ENCODE data around the gene TMEM9B.
"Not testable (repeated sequence)": the region's sequence is repeated elsewhere in the genome, so short reads cannot be mapped to it uniquely, and the experiment has no call there.

Gene TMEM9B

DNA sequence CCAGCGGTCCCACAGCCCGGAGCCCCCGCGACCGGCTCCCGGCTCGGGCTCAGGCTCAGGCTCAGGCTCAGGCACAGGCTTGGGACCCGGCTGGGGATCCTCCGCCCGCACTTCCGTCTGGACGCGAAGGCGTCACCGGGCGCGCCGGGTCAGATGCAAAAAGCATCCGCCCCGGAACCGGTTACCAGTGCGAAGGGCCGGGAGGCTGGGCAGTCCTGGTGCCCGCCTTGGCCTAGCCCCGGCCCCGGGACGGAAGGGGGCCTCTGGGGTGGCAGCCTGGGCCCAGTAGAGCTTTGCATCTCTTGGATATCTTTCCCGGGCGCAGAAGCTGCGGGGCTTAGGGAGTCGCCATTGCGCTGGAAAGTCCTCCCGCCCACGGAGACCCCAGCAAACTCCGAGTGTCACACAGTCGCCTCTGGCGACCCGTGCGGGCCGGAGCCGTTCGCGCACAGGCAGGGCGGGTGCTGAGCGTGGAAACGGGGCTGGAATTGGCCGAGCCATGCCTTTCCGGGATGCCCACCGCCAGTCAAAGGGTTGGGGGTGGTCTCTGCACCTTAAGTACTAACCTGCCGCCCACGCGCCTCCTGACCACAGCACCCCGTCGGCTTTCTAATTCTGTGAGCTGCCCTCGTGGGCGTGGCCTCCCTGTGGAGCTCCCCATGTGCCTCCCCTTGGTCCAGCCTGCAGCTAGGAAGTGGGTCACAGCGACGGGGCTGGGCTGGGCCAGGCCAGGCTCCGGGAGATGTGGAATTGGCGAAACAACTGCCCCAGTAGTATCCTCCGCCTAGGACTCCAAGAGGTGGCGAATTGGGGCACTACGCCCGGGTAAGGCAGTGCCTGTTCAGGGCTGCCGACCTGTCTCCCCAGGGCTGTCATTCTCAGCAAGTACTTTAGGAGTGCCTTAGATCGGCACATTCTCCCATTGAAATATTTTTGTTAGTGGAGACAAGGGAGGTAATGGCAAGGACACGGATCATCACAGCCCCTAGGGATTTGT lies at the start of gene TMEM9B:
Gene TMEM9B, minus strand, starts transcription at position 119 of the 997 bp plus-strand sequence. CDS start 129 bp downstream, outside the sequence.
- Histone ChIP-seq H3K4me3 (peak within 1 kb of the TSS; percentile 66 to 93 (median 79)), H3K27ac (peak within 1 kb of the TSS; percentile 77 to 98 (median 95))

GRCh38 chr11:9013373-9013772 lies 49.1 kb upstream of the TMEM9B start:
- Histone ChIP-seq H3K27ac (no peak overlapping the region), H3K4me3 (no peak overlapping the region)

DNA sequence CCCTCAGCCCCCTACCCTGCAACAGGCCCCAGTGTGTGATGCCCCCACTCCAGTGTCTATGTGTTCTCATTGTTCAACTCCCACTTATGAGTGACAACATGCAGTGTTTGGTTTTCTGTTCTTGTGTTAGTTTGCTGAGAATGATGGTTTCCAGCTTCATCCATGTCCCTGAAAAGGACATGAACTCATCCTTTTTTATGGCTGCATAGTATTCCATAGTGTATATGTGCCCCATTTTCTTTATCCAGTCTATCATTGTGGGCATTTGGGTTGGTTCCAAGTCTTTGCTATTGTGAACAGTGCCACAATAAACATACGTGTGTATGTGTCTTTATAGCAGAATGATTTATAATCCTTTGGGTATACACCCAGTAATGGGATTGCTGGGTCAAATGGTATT lies 45.3 kb upstream of the TMEM9B start:
- H3K4me3 ChIP-seq, H3K27ac ChIP-seq: not testable (repeated sequence)

DNA sequence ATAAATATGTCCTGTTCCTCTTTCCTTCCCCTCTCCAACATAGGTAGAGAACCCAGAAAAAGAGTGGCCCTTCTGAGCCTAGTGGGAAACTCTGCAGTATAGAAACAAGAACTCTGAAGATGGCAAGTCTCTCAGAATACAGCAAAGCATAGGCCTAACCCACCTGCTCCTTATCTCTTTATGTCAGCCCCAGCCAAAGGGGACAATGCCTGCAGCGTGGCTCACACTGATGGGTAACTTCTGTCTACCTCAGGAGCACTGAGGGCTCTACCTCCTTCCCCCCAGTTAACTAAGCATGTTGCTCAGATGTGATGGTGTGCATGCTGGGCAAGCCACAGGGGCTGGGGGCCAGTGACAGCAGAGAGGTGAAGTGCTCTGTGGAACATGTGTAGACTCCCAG lies 44.4 kb upstream of the TMEM9B start:
- H3K4me3 ChIP-seq = no peak overlapping the region
- H3K27ac ChIP-seq = no peak overlapping the region

DNA sequence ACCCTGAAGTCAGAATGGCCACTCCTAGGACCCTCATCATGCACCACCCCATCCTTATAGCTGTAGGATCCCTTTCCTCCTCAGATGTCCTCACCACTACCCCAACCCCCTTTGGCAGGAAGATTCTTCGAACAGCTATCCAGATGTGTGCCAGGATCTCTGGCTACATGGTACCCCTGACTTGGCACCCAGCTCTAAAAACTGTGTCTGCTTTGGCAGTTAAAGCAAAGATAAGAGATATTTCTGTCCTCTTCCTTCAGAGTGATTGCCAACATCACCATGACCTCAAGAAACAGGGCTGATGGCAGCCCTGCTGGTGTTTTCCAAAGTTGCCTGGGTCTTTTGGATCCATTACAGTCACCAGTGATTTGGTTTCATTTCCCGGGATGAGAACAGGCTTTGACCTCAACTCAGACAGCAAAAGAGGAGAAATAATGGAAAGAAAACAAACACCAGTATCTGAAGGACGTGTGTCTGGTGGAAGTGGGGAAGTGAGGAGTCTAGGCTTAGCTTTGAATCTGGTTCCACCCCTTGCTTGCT lies 43.8 kb upstream of the TMEM9B start:
- no peak overlapping the region for H3K27ac ChIP-seq
- no peak overlapping the region for H3K4me3 ChIP-seq

- no peak overlapping the region for H3K4me3 ChIP-seq
Measured at GRCh38 chr11:9005087-9005486, 40.8 kb upstream of the TMEM9B start.

GRCh38 chr11:9004183-9004926 lies 40.1 kb upstream of the TMEM9B start:
- Histone ChIP-seq H3K4me3 (peak overlapping the region; percentile 31 to 47 (median 39)), H3K27ac (peak overlapping the region in 2 of 21 experiments; percentile 4 to 50)

More at GRCh38 chr11:9005087-9005486, 40.8 kb upstream of the TMEM9B start:
- no peak overlapping the region for H3K27ac ChIP-seq

DNA sequence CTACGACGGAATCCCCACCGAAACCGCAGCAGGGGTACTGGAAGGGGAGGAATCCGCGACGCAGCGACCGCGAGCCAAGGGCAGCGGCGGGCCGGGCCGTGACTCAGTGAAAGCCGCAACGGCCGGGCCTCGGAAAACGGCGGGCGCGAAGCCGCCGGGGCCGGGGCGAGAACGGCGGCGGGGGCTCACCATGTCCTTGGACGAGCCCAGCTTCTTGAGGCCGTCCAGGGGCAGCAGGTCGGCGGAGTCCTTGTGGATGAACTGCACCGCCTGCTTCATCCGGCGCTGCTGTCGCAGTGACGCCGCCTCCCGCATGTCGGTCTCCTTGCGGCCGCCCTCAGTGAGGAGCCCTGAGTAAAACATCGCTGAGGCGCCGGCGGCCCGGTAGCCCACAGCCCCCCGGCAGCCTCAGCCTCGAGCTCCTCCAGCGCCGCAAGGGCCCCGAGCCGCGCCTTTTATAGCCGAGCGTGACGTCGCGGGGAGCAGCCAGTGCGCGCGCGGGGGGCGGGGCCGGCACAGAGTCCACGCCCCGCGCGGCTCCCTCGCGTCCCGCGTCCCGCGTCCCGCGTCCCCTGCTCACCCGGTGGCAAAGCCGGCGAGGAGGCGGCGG lies 39.4 kb upstream of the TMEM9B start, which contains the start of gene NRIP3:
Gene NRIP3, minus strand, starts transcription at position 429 of the 610 bp plus-strand sequence. Its CDS starts 66 bp downstream, at position 363.
- H3K4me3 ChIP-seq = peak within 1 kb of the TSS; percentile 31 to 47 (median 39)
- H3K27ac ChIP-seq = peak within 1 kb of the TSS in 3 of 21 experiments; percentile 4 to 50 (median 29)

- H3K4me3 ChIP-seq = peak overlapping the region; percentile 31 to 47 (median 39)
- H3K27ac ChIP-seq = peak overlapping the region in 2 of 21 experiments; percentile 4 to 29
Measured at GRCh38 chr11:9002920-9003572, 38.8 kb upstream of the TMEM9B start.

DNA sequence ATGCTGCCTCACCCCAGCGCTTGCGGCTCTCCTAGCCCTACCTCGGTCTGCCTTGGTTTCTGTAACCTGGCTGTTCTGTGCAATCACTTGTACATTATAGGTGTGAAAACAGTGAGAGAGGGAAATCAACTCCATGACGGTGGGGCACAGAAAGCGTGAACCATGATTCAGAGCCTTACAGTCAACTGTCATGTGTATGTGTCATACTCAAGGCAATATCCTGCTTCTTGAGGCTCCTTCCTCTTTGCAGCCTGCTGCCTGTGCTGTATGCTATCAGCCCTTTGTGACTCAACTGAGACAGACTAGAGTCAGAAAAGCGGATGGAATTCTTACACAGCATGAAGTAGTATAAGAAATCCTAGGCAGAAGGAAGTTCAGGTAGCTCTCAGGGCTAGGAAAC lies 37.5 kb upstream of the TMEM9B start:
- H3K4me3 ChIP-seq = no peak overlapping the region
- H3K27ac ChIP-seq = no peak overlapping the region

GRCh38 chr11:8998017-8998416 lies 33.8 kb upstream of the TMEM9B start:
- no peak overlapping the region for H3K27ac ChIP-seq
- H3K4me3 ChIP-seq = no peak overlapping the region

DNA sequence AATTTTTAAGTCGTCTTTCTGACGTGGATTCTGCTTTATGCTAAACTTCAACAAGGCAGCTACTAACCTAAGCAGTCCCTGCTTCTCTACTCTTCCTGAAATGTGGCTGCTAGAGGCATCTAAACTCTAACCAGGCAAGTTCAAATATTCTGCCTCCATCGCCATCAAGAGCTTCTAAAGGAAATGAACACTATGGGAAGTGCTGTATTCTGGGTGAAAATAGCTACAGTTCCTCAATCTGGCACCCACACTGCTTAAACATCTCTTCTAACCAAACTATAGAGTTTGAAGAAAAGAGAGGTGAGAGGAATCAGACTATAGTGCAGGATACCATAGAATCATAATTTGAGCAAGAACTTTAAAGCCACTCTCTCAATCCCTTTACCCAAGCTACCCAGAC lies 33.2 kb upstream of the TMEM9B start:
- Histone ChIP-seq H3K4me3 (no peak overlapping the region), H3K27ac (no peak overlapping the region)

DNA sequence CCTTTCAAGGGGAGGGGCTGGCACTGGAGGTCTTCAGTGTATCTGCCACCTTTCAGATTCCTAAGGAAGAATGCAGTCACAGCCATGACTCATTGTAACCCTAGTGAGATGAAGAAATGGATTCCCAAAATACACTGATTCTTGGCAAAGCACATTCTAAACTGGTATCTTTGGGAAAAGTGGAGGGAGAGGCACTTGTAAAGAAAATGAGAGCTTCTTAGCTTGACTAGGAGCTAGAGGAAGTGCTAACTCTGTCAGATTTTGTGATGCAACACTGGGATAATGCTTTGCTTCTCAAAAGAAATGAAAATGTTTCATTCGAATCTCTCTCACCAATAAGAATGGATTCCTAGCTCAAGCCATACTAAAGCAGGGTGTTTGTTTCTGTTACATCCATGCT lies 25.2 kb upstream of the TMEM9B start:
- no peak overlapping the region for H3K4me3 ChIP-seq
- H3K27ac ChIP-seq = no peak overlapping the region

- Histone ChIP-seq H3K27ac (no peak overlapping the region), H3K4me3 (no peak overlapping the region)
Measured at GRCh38 chr11:8988329-8989234, 24.3 kb upstream of the TMEM9B start.

- Histone ChIP-seq H3K4me3 (no peak overlapping the region), H3K27ac (no peak overlapping the region)
Measured at GRCh38 chr11:8987446-8987845, 23.2 kb upstream of the TMEM9B start.

GRCh38 chr11:8986772-8987171 lies 22.5 kb upstream of the TMEM9B start:
- H3K27ac ChIP-seq, H3K4me3 ChIP-seq: not testable (repeated sequence)

DNA sequence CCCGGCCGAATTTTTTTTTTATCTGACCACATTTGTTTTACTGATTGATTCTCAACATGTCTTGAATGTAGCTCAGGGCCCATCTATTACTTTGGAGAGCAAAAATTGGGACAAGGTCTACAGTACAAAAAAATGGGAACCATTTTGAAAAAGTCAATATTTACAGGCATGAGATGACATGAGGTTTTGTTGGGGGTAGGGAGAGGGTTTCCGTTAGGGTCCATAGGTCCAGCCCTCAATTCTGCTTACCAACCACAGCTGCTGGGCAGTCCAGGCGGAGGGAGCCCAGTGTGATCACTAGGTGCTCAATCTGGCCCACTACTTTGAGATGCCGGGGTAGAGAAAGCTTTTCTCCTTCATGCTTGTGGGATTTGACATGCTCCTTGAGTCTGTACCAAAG lies 21.2 kb upstream of the TMEM9B start:
- H3K4me3 ChIP-seq = no peak overlapping the region
- no peak overlapping the region for H3K27ac ChIP-seq

DNA sequence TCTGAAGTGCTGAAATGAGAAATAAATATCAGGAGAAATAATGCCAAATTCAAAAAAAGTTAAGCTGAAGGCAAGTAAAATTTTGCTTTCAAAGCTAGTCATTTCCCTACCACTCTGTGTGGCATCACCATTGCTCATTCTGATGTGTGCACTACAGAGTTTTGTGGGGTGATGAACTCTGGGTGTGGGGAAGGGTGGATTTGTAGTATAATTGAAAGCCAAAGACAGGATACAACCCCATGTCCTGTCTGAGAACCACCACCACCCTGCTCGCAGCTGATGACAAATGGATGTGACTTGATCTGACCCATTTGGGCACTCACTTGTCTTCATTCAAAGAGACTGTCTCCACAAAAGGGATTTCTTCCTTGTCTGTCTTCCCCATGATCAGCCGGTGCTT lies 19.3 kb upstream of the TMEM9B start:
- Histone ChIP-seq H3K27ac (no peak overlapping the region), H3K4me3 (no peak overlapping the region)

All from skin epidermis (tissue), 12 donors.